ENCODE measurements around the gene KDM4C.
"Not testable (repeated sequence)": the region's sequence is repeated elsewhere in the genome, so short reads cannot be mapped to it uniquely, and the experiment has no call there.

- not testable (repeated sequence) for TF ChIP-seq EZH2 (IDR thresholded peaks at IDR 0.05); RAD21 (IDR thresholded peaks at IDR 0.05; ENCODE audit: low read depth); CTCF (IDR thresholded peaks at IDR 0.05 in 2 of 3, conservative IDR thresholded peaks at IDR 0.05 in 1 of 3; ENCODE audit: borderline replicate concordance in 1 of 3, insufficient read depth in 1 of 3, low read depth in 2 of 3, low read length in 2 of 3); POLR2A (IDR thresholded peaks at IDR 0.05; ENCODE audit: borderline replicate concordance, extremely low read depth, insufficient read depth, insufficient read length); POLR2AphosphoS5 (IDR thresholded peaks at IDR 0.05; ENCODE audit: low read depth, low read length); ZNF274 (IDR thresholded peaks at IDR 0.05; ENCODE audit: low read depth, low read length); JUND (IDR thresholded peaks at IDR 0.05); REST (IDR thresholded peaks at IDR 0.05; ENCODE audit: low read depth); MAX (IDR thresholded peaks at IDR 0.05); SRF (IDR thresholded peaks at IDR 0.05; ENCODE audit: low read depth)
Measured at GRCh38 chr9:6715153-6715754, 42.5 kb upstream of the KDM4C start.
